Activated naive CD8-positive, alpha-beta T cell treated with anti-CD3 and anti-CD28 coated beads, Interleukin-2, amount 50 U/mL, for 24 hours (primary cell): ENCODE data around the gene FUNDC2.
A peak's percentile ranks its signal among the peaks of the same experiment; 100 is the strongest.

Source experiments
- ATAC-seq: fragments of 150-1000 bp; cut with Tn5 transposase; one replicate; pipeline ENCODE4 v1.10.0; 2021
- DNase-seq: peaks from one replicate; pipeline ENCODE4 v3.0.0; 2021
- H3K27ac Mint-ChIP-seq: one replicate; pipeline ENCODE4 v1.8.0; 2021; ENCODE audit warnings: mild to moderate bottlenecking, mixed read lengths
- H3K27me3 Mint-ChIP-seq: one replicate; pipeline ENCODE4 v1.8.0; 2021; ENCODE audit warnings: mixed read lengths
- H3K36me3 Mint-ChIP-seq: one replicate; pipeline ENCODE4 v1.8.0; 2021; ENCODE audit warnings: low read depth, mixed read lengths
- H3K4me1 Mint-ChIP-seq: one replicate; pipeline ENCODE4 v1.8.0; 2021; ENCODE audit warnings: mixed read lengths
- H3K4me3 Mint-ChIP-seq: one replicate; pipeline ENCODE4 v1.8.0; 2021; ENCODE audit warnings: mild to moderate bottlenecking, moderate library complexity, mixed read lengths
- H3K9me3 Mint-ChIP-seq: one replicate; pipeline ENCODE4 v1.8.0; 2021; ENCODE audit warnings: mixed read lengths

Gene FUNDC2

GRCh38 chrX:155070975-155071693, 44.5 kb downstream of the FUNDC2 start, which contains the start of the genes BRCC3, CMC4 and MTCP1:
Gene BRCC3, plus strand, starts transcription at chrX:155071508. Its CDS starts 20 bp downstream, at chrX:155071528.
Gene CMC4, minus strand, starts transcription at chrX:155071136. Its CDS starts 7,113 bp downstream, at chrX:155064023.
Gene MTCP1, minus strand, starts transcription at chrX:155071136. Its CDS starts 5,126 bp downstream, at chrX:155066010.
- peaks cover 34% of the 10 kb centered on the region for H3K36me3 Mint-ChIP-seq
- peaks cover 62% of the 10 kb centered on the region for H3K4me1 Mint-ChIP-seq
- DNase-seq (peak; percentile 77), ATAC-seq (peak; percentile 95)
- peak within 1 kb of the TSS; percentile 94 for H3K27ac Mint-ChIP-seq
- no peaks in the 10 kb centered on the region for H3K9me3 Mint-ChIP-seq
- H3K4me3 Mint-ChIP-seq: peak within 1 kb of the TSS; percentile 91
- no peaks in the 10 kb centered on the region for H3K27me3 Mint-ChIP-seq

- Mint-ChIP-seq H3K4me1 (peaks cover 62% of the 10 kb centered on the region), H3K27me3 (no peaks in the 10 kb centered on the region), H3K36me3 (peaks cover 34% of the 10 kb centered on the region), H3K9me3 (no peaks in the 10 kb centered on the region), H3K4me3 (peak overlapping the region; percentile 91), H3K27ac (peak overlapping the region; percentile 94)
- DNase-seq (no peak), ATAC-seq (no peak)
Measured at GRCh38 chrX:155071694-155072280, 45.1 kb downstream of the FUNDC2 start.

GRCh38 chrX:155086202-155086840, 59.7 kb downstream of the FUNDC2 start:
- Mint-ChIP-seq H3K4me1 (peaks cover 3% of the 10 kb centered on the region), H3K9me3 (no peaks in the 10 kb centered on the region), H3K36me3 (peaks cover 14% of the 10 kb centered on the region), H3K27me3 (no peaks in the 10 kb centered on the region), H3K27ac (no peak overlapping the region), H3K4me3 (no peak overlapping the region)
- peak; percentile 42 for DNase-seq
- ATAC-seq: no peak

- ATAC-seq: no peak
- H3K27me3 Mint-ChIP-seq: no peaks in the 10 kb centered on the region
- H3K27ac Mint-ChIP-seq: no peak overlapping the region
- H3K4me3 Mint-ChIP-seq: no peak overlapping the region
- DNase-seq: no peak
- H3K9me3 Mint-ChIP-seq: no peaks in the 10 kb centered on the region
- H3K4me1 Mint-ChIP-seq: peaks cover 3% of the 10 kb centered on the region
- peaks cover 14% of the 10 kb centered on the region for H3K36me3 Mint-ChIP-seq
Measured at GRCh38 chrX:155086961-155087735, 60.5 kb downstream of the FUNDC2 start.

- peaks cover 9% of the 10 kb centered on the region for H3K4me1 Mint-ChIP-seq
- no peak overlapping the region for H3K4me3 Mint-ChIP-seq
- peaks cover 31% of the 10 kb centered on the region for H3K36me3 Mint-ChIP-seq
- peak; percentile 49 for ATAC-seq
- no peak for DNase-seq
- H3K27ac Mint-ChIP-seq: no peak overlapping the region
- H3K27me3 Mint-ChIP-seq: no peaks in the 10 kb centered on the region
- no peaks in the 10 kb centered on the region for H3K9me3 Mint-ChIP-seq
Measured at GRCh38 chrX:155094468-155095061, 67.9 kb downstream of the FUNDC2 start.

GRCh38 chrX:155105919-155106318, 79.3 kb downstream of the FUNDC2 start:
- H3K27me3 Mint-ChIP-seq: no peaks in the 10 kb centered on the region
- no peak overlapping the region for H3K27ac Mint-ChIP-seq
- no peak overlapping the region for H3K4me3 Mint-ChIP-seq
- peaks cover 25% of the 10 kb centered on the region for H3K36me3 Mint-ChIP-seq
- DNase-seq (no peak), ATAC-seq (no peak)
- H3K9me3 Mint-ChIP-seq: no peaks in the 10 kb centered on the region
- H3K4me1 Mint-ChIP-seq: peaks cover 16% of the 10 kb centered on the region

- ATAC-seq (peak; percentile 81), DNase-seq (no peak)
- Mint-ChIP-seq H3K27ac (no peak overlapping the region), H3K9me3 (no peaks in the 10 kb centered on the region), H3K36me3 (peaks cover 31% of the 10 kb centered on the region), H3K4me3 (no peak overlapping the region), H3K4me1 (peaks cover 16% of the 10 kb centered on the region), H3K27me3 (no peaks in the 10 kb centered on the region)
Measured at GRCh38 chrX:155108427-155108826, 81.8 kb downstream of the FUNDC2 start.
